Measurements from ENCODE around the gene MTMR1.

The MTMR1 gene

DNA sequence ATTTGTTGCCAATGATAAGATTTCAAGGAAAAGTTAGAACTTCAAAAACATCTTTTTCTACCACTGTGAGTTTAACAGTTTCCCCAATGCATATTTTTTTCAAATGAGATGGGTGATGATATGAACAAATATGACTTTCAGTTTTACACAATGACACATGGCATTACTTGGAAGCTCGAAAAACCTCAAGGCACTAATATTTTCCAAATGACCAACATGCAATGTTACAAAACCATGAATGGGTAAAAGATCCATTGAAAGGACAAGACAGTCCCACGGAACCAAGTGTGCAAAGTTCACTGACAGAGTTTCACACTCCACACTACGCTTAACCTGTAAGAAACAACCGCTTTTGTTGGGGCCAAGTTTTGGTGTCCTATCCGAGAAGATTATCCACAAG is 120.7 kb downstream of the MTMR1 start:
- TF ChIP-seq TAF1 (IDR thresholded peaks at IDR 0.05; ENCODE audit: borderline replicate concordance, insufficient read depth, low read length) (no peak), FOXP2 (optimal IDR thresholded peaks at IDR 0.05; ENCODE audit: borderline replicate concordance, extremely low read depth, extremely low read length, insufficient read depth) (no peak), POLR2AphosphoS5 (IDR thresholded peaks at IDR 0.05; ENCODE audit: low read depth, low read length) (no peak), SIN3A (IDR thresholded peaks at IDR 0.05; ENCODE audit: borderline replicate concordance, insufficient read depth, low read length) (no peak)
- TF ChIP-seq, protein P1, sequence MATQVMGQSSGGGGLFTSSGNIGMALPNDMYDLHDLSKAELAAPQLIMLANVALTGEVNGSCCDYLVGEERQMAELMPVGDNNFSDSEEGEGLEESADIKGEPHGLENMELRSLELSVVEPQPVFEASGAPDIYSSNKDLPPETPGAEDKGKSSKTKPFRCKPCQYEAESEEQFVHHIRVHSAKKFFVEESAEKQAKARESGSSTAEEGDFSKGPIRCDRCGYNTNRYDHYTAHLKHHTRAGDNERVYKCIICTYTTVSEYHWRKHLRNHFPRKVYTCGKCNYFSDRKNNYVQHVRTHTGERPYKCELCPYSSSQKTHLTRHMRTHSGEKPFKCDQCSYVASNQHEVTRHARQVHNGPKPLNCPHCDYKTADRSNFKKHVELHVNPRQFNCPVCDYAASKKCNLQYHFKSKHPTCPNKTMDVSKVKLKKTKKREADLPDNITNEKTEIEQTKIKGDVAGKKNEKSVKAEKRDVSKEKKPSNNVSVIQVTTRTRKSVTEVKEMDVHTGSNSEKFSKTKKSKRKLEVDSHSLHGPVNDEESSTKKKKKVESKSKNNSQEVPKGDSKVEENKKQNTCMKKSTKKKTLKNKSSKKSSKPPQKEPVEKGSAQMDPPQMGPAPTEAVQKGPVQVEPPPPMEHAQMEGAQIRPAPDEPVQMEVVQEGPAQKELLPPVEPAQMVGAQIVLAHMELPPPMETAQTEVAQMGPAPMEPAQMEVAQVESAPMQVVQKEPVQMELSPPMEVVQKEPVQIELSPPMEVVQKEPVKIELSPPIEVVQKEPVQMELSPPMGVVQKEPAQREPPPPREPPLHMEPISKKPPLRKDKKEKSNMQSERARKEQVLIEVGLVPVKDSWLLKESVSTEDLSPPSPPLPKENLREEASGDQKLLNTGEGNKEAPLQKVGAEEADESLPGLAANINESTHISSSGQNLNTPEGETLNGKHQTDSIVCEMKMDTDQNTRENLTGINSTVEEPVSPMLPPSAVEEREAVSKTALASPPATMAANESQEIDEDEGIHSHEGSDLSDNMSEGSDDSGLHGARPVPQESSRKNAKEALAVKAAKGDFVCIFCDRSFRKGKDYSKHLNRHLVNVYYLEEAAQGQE (IDR thresholded peaks at IDR 0.05; ENCODE audit: insufficient read depth in 1 of 2, low read depth in 2 of 2, low read length in 2 of 2): no peak
